Measurements from ENCODE around the gene CLEC10A.
A peak's percentile ranks its signal among the peaks of the same experiment; 100 is the strongest.
"Not testable (repeated sequence)": the region's sequence is repeated elsewhere in the genome, so short reads cannot be mapped to it uniquely, and the experiment has no call there.

Gene CLEC10A

GRCh38 chr17:7107795-7108559, 27.9 kb upstream of the CLEC10A start:
- DNase-seq: no peak

DNA sequence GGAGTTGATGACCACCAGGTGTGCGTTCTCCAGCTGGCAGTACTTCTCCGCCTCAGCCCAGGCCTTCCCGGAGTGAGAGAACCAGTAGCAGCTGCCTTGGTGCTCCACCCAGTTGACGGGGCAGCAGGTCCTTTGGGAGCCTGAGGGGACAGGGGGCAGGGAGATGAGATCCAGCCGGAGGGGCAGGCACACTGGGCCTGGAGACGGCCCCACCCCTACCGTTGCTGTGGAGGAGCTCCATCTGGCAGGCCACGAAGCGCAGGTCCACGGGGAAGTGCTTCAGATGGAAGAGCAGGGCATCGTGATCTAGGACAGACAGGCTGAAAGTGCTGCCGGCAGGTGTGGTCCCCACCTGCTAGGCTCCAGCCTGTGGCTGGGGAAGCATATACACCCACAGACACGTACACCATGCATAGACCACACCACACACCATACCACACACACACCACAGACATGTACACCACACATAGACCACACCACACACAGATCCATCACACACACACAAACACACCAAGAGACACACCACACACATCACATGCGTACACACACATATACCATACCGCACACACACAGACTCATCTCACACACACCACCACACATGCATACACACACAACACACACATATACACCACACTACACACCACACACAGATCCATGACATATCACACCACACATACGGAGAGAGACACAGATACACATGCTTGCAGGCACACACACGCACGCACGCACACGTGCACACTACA, 27.1 kb upstream of the CLEC10A start:
- peak; percentile 17 for DNase-seq

GRCh38 chr17:7102421-7102820, 22.4 kb upstream of the CLEC10A start:
- DNase-seq: no peak

DNA sequence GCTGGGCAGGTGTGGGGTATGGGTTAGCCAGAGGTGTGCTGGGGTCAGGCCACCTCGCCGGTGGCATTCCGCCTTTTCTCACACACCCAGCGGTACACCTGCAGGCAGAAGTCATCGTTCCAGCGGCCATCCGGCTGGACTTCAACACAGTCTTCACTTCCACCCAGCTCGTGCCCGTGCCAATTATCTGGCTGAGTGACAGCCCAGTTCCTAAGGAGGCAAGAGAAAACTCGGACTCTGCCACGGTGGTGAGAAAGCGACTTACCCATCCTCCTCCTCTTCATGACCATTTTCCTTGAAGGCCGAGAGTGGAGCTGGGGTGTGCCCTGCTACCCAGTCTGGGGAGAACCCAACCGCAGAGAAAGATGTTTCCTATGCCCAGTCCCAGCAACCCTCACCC, 21.5 kb upstream of the CLEC10A start:
- DNase-seq: no peak

- not testable (repeated sequence) for DNase-seq
Measured at GRCh38 chr17:7100641-7101379, 20.8 kb upstream of the CLEC10A start.

DNA sequence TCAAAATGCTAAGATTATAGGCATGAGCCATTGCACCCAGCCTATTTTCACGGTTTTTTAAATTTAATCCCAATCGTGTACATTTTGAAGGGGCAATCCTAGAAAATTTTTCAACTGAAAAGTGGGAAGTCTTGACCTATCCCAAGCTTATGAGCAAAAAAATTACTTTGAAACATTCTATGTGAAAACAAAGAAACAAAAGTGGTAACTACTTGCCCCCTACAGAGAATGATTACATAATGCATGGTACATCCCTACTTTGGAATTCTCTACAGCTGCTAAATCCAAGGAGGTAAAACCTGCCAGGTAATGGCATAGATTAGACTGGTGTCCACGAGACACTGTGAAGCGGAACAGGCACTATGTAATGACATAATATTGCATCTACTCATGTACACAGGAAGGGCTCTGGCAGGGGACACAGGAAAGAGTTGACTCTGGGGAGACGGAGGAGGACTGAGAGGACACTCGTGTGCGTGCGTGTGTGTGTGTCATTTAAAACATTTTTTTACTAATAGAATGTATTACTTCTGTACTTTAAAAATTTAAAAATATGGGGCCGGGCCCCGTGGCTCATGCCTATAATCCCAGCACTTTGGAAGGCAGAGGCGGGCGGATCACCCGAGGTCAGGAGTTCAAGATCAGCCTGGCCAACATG, 18.9 kb upstream of the CLEC10A start:
- no peak for DNase-seq

- no peak for DNase-seq
Measured at GRCh38 chr17:7097940-7098339, 17.9 kb upstream of the CLEC10A start.

DNA sequence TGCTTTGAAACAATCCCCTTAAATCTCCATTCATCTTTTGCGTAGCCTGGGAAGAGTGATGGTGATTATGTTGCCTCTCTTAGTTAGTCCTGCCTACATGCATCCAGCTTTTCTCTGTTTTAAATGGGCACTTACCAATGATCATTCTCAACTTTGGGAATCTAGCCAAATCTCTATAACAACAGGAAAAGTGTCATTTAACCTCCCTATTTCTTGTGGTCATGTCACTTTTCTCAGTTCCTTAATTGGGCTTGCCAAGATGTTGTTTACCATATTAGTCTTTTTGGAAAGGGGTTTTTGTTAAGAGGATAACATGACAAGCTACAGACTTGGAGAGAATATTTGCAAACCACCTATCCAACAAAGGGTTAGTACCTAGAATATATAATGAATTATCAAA, 15.6 kb upstream of the CLEC10A start:
- DNase-seq: no peak

DNA sequence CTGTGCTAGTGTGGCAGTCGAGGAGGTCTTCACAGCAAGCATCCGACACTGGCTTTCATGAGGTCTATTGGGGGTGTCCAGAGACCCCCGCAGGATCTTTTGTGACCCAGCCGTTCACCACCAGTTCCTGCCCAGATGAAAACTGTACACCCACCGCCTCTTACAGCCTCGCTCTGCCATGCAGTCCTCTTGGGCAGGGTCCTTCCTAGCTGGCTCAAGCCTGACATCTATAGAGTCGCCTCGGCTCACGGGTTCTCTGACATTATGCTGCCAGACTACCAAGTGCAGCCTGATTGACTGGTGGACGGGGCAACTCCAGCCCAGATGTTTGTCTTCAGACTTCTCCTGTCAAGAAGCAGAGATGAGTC, 14.6 kb upstream of the CLEC10A start:
- DNase-seq: no peak

- DNase-seq: not testable (repeated sequence)
Measured at GRCh38 chr17:7091311-7092005, 11.4 kb upstream of the CLEC10A start.

- not testable (repeated sequence) for DNase-seq
Measured at GRCh38 chr17:7089570-7089969, 9.5 kb upstream of the CLEC10A start.

DNA sequence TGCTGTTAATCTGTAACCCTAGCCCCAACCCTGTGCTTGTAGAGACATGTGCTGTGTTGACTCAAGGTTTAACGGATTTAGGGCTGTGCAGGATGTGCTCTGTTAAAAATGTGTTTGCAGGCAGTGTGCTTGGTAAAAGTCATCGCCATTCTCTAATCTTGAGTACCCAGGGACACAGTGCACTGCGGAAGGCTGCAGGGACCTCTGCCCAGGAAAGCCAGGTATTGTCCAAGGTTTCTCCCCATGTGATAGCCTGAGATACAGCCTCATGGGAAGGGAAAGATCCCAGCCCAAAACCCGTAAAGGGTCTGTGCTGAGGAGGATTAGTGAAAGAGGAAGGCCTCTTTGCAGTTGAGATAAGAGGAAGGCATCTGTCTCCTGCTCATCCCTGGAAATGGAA, 8.4 kb upstream of the CLEC10A start:
- not testable (repeated sequence) for DNase-seq

DNA sequence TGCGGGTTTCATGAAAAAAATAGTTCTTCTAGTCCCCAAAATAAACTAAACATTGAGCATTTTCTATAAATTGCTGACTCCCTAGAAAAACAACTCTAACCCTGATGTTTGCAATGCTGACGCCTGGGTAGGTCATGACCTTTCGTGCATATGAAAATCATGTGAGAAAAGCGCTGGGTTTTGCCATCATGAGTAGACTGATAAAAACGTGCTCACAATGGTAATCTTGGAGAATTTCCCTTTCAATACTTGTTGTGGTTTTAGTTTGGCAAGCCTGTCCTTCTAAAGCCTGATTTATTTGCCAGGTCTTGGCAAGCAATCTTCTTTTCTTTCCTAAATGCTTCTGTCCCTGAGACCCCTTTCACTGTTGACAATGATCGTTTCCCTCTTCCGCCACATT, 4.0 kb upstream of the CLEC10A start:
- DNase-seq: no peak

DNA sequence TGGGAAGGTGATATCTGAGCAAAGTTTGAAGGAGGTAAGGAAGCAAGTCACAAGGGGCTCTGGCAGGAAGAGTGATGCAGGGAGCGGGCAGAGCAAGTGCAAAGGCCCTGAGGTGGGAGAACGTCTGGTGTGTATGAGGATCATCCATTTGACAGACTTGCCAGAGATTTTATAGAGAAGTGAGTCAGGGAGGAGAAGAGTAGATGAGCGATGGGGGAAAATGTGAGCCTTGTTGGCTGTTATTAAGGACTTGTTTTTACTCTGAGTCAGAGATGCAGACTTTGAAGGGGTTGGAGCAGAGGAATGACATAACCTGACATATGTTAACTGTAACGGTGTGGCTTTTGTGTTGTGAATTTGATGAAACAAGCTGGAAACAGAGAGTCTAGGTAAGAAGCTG, 3.5 kb upstream of the CLEC10A start:
- no peak for DNase-seq

GRCh38 chr17:7081341-7082062, 1.5 kb upstream of the CLEC10A start:
- no peak for DNase-seq

- no peak for DNase-seq
Measured at GRCh38 chr17:7080456-7081041, 498 bp upstream of the CLEC10A start.

DNA sequence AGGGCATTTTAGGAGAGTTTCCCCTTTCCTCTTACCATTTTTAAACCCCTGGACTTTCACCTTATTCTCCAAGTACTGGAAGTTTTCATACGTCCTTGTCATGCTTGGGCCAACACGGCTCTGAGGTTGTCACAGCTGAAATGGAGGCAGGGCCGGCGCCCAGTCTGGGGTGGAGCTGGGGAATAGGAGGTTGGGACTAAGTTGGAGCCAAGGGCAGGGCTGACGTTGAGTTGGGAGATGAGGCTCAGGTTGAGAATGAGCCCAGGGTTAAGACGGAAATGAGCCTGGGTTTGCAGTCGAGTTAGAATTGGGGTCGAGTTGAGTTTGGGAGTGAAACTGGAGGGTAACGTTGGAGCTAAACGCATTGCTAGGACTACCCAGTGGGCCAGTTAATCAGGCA, 1.3 kb downstream of the CLEC10A start:
- DNase-seq: no peak

GRCh38 chr17:7077911-7078546, 2.0 kb downstream of the CLEC10A start:
- DNase-seq: no peak

- no peak for DNase-seq
Measured at GRCh38 chr17:7074931-7075330, 5.1 kb downstream of the CLEC10A start.

DNA sequence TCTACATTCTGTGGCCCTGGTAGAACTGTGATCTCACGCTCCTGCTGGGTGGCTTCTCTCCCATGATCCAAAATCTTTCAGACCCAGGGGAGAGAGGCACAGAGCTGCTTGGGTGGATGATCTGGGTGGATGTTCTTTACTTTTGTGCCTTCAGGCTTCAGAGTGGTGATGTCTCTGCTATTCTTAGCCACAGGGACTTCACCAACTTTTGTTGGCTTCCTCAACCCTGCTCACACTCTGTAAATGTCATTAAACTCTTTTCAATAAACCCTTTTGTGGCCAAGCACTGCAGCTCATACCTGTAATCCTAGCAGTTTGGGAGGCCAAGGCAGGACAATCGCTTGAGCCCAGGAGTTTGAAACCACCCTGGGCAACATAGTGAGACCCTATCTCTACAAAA, 7.6 kb downstream of the CLEC10A start:
- DNase-seq: no peak

DNA sequence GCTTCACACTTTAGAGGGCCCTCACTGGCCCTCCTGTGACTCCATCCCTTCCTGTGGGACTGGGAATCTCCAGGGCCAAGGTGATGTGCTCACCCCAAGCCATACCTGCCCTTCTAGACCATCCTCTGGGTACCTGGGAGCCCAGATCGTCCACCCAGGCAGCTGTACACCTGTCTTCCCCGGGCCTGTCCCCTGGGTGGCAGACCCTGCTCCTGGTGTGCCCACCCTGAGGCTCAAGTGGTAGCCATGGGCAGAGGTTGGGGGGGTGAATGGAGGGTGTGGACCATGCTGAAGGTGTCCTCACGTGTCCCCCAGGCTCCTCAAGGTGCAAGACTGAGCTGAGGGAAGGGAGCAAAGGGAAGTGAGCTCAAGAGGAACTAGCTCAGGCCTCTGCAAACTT, 9.3 kb downstream of the CLEC10A start:
- DNase-seq: no peak
